NCI-H2081 (cell line): ENCODE measurements around the gene POLN.
"Not testable (repeated sequence)": the region's sequence is repeated elsewhere in the genome, so short reads cannot be mapped to it uniquely, and the experiment has no call there.

Experiments
- DNase-seq, 2 experiments: peaks; one replicate each; lab custom pipeline; 2025; lab: John Stamatoyannopoulos, UW

Gene POLN

DNA sequence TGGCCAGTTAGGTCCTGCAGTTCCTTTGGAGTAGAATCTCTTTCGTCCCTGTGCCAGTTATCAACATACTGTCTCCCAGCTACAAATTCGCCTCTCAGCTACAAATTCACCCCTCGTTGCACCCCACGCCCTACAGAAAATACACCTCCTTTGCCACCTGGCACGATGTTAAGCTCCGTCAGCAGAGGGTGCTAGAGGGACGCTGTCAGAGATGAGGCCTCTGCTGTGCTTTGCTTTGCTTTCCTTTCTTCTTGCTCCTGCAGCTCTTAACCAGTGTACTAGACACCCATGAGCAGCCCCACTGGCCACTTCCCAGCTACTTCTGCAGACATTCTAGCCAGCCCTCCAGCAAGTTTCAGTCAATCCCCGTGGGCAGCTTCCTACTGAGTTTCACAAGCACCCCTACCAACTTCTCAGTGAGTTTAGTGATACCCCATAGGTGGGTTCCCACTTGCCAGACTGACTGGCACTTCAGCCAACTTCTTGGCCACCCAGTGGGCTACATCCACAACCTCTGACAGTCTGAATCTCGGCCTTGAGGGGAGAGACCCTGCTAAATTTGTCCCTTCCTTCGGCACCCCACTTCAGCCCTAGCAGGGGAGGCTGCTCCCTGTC, 21.8 kb downstream of the POLN start:
- DNase-seq, result peak; percentile 74 to 75

DNA sequence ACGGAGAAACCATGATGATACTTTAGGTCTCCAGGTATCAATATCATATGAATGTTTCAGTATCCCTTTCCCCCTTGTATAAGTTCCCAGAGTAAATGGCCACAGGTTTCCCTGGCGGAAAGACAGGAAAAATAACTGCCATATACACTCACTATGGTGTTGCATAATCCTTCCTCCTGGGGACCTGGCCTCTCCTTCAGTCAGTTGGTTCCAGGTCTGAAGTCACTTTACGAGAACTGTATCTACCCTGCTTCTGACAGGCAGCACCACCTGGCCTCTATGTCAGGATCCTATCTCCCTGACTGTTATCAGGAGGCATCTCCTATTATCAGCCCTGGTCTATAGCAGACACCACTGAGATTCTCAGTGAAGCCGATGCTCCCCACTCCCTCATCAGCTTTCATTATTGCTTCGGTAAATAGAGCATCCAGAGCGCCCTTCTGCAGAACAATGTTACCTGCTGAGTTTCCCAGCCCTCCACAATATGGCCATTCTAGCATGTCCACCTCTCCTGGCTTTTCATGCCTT, 22.6 kb downstream of the POLN start:
- no peak for DNase-seq

DNA sequence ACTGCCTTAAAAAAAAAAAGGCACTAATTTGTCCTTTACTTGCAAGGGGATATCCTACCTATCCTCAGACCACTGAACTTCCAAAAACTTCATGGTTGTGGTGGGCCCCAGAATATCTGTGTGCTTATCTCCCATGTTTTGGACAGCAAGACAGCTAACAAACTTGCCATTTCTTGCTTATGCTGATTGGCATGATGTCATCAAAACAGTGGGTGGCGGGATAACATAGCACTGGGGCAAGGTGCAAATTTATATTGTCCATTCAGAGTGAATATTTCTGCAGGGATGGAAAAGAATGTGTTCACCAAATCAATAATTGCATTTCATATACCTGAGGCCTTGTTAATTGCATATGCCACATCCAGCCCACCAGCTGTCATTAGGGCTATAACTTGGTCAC, 23.5 kb downstream of the POLN start:
- DNase-seq, result no peak

DNA sequence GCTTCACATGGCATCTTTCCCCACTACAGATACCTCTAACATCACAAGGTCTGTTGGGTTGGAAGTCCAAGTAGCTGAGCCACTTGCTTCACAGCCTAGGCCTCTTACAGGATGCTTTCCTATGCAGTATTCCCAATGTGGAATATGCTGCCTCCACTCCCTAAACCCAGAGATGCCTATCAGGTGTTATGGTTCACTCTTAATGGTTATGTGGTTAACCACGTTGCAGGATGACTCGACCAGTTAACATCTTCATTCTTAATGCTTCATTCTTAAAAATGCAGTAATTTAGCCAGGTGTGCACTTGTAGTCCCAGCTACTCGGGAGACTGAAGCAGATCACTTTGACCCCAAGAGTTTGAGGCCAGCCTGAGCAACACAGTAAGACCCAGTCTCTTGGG, 24.2 kb downstream of the POLN start:
- DNase-seq, result no peak

DNA sequence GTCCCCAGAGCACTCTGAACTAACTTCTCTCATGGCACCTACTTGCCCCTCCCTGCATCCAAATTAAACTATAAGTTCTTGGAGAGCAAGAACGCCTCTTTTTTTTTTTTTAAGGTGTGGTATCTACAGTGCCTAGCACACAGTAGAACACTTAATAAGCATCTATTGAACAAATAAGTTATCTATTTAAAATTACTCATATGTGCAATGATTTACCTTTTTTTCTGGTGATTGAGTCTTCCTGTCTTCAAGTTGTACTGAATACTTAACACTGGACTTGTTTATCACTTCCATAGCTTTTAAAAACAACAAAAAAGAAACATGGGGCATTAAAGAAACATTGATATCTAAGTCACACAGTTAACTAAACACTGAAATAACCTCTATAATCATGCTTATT, 29.1 kb downstream of the POLN start:
- no peak for DNase-seq

DNA sequence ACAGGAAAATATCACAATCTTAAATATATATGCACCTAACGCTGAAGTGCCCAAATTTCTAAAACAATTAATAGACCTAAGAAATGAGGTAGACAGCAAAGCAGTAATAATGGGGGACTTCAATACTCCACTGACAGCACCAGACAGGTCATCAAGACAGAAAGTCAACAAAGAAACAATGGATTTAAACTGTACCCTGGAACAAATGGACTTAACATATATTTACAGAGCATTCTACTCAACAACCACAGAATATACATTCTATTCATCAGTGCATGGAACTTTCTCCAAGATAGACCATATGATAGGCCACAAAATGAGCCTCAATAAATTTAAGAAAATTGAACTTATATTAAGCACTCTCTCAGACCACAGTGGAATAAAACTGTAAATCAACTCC, 39.1 kb downstream of the POLN start:
- not testable (repeated sequence) for DNase-seq

DNA sequence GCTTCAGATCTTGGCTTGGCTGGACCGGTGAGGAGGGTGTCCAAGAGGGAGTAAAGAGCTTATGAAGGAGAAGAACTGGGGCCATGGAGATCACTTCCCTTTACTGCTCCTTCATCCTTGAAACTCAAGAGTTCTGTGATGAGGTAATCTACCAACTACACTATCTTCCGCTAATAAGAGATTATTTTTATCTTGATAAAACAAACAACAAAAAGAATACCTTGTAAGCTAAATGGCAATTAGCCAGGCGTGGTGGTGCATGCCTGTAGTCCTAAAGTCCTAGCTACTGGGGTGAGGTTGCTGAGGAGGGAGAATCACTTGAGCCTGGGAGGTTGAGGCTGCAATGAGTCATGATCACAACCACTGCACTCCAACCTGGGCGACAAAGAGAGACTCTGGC, 47.4 kb downstream of the POLN start:
- DNase-seq, result no peak

DNA sequence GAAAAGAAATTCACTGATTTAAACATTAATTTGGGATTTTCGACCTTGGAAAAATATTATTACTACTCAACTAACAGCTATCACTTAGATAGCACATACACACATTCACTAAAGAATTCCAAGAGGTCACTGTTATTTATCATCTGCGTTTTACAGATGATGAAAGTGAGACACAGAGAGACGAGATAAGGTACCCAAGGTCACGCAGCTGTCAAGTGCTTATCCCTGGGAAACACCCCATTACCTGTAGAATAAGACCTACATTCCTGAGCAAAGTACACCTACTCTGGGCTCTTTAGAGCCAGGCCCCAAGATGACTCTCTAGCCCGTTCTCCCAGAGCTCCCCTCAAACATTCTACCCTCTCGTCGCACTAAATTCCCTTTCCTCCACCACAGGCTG, 48.6 kb downstream of the POLN start:
- DNase-seq, result no peak

DNA sequence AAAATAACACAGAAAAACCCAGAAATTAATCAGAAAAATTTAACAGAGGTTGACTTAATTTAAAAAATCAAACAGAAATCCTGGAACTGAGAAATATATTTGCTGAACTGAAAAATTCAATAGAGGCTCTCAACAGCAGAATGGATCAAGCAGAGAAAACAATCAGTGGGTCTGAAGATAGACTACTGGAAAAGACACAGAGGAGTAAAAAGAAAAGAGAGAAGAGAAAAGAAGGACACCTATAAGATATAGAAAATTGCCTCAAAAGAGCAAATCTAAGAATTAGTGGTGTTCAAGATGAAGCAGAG, 55.1 kb downstream of the POLN start:
- DNase-seq, result no peak

DNA sequence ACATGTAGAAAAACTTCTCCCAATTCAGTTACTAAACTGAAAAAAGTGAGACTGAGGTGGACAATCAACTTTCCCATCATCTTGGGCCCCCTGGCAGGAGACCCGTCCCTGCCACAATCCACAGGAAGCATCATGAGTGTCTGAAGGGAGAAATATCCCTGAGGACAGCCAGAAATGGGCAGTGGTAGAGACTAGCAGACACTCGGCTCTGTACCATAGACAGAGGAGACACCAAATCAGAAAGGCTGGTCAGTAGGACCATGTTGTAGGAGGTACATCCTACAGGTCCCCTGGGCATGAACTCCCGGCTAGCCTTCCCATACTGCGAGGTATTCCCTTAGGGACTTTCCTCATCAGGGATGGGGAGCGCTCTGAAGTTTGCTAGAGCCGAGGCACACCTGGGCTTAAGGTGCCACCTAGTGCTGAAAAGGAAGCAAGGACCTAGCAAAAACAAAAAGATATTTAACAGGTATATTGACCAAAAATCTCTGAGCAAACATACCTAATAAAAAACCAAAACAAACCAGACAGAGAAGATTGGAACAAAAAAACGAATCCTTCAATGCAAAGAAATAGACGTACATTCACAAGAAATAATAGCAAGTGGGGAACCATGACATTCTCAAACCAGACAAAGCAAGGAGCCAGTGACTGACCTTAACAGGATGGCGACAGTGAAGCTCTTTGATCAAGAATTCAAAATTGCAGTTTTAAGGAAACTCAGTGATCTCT, 55.6 kb downstream of the POLN start:
- DNase-seq, result peak; percentile 38 to 62

DNA sequence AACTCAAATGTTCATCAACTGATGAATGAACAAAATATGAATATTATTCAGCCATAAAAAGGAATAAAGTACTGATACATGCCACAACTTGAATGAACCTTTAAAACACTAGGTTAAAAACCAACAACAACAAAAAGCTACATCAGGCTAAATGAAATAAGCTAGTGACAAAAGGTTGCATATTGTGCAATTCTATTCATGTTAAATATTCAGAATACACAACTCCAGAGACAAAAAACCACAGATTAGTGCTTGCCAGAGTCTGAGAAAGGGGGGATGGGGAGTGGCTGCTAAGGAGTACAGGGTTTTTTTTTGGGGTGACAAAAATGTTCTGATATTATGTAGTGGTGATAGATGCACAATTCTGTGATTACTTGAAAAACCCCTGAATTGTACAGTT, 58.5 kb downstream of the POLN start:
- no peak for DNase-seq

DNA sequence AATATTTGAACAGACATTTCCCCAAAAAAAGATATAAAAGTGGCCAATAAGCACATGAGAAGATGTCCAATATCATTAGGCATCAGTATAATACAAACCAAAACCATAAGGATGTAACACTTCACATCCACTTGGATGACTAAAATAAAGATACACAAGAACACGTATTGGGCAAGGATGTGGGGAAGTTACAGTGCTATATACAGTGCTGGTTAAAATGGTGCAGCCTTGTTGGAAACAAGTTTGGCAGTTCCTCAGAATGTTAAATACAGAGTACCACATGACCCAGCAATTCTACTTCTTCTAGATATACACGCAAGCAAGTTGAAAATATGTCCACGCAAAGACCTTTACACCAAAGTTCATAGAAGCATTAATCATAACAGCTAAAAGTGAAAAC, 58.9 kb downstream of the POLN start:
- DNase-seq, result no peak

DNA sequence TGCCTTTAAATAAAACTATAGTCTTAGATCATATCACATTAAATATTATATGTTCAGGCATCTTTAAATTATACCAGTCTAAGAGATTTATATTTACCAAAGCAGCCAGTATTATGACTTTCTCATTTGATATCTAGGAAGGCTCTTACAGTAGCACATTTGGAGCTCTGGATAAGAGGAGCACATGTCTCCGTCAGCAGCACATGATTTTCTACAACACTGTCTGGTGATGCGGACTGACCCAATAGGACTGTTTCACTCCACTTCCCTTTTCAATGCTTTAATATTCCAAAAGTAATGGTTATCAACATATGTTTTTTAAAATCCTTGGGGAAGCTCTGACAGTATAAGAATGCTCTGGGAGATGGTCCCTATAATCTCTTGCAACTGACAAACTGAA, 61.5 kb downstream of the POLN start:
- DNase-seq, result no peak

DNA sequence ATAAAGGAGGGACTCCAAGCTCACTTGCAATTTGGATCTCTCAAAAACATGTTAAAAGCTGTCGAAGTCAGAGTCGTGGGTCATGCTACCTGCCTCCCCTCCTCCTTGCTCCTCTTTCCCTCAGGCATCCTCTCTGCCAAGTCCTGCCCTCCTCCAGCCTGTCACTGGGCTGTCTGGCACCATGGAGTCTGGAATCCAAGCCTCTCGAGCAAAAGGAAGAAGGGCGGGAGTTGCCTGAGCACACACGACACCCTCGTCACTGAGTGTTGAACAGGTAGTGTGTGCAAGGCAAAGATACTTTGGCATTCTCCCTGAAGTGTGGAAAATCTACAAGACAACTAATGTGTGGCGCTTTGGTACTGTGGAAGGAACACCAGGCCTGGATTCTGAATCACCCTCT, 62.2 kb downstream of the POLN start:
- DNase-seq, result peak in 1 of 2 experiments; percentile 10

DNA sequence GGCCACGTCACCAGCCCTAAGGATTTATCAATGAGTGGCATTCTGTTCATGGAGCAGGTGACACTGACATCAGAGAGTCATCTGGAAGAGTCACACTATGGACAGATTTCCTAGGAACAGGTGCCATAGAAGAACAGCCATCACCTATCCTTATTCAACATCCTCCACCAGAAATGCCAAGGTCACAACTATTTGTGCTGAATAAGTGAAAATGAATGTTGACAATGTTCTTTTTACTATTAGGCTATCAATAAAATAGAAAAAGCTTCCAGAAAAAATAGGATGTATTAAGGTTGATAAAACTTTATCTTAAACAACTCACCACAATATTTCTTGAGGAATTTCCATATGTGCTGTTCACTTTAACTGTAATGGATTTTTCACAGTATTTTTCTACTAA, 62.9 kb downstream of the POLN start:
- DNase-seq, result no peak

DNA sequence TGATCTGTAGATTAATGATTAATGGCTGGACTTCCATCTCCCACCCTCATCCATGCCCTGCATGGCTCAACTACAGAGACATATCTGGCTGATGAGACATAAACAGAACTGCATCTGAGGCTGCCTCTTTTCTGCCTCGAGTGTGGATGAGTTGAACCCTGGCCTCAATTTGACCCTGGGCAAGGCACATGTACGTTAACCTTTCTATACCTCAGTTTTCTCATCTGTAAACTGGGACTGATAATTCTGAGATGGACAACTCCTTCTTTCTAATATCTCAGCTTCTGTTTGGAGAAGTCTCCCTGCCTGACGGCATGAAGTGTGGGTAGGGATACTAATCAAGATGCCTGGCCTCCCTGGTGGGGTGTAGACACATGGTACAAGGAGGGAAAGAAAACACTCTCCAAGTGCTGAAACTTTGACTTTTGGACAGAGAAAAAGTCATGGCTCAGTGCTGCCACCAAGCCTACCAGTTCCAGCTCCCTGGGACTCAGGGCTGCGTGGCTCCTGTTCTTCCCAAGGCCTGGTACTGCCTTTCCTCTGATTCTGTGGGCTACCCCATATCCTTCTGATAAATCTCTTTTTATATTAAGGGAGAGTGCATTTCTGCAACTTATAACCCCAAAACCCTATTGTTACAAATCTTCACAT, 64.4 kb downstream of the POLN start:
- DNase-seq, result no peak

DNA sequence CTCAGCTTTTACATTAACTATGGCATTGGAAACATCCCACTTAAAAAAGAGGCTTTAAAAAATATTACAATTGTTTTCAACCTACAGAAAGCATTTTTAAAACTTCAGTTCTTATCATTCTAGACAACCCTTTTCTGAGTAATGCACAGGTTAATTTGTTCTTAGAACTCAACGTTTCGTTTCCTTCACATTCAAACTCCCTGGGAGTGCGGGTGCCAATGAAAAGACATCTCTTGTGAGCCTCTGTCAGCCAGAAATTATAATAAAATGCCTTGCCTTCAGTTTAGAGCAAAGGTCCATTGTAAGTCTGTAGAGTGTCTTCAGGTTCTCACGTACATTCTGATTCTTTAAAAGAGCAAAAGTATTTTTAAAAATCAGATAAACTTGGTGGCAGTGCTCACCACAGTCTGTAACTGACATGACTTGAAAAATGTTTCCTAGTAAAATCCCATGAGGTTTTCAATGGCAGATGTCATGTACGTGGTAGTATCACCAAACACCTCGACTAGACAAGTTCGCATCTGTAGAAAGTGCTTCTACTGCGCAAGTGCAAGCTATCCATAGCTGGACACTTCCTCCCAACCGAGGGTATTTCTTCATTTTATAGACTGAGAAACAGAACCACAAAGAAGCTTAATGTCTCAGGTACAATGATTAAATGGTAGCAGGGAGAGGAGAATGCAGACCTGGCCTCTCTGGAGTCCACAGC, 65.8 kb downstream of the POLN start:
- no peak for DNase-seq

DNA sequence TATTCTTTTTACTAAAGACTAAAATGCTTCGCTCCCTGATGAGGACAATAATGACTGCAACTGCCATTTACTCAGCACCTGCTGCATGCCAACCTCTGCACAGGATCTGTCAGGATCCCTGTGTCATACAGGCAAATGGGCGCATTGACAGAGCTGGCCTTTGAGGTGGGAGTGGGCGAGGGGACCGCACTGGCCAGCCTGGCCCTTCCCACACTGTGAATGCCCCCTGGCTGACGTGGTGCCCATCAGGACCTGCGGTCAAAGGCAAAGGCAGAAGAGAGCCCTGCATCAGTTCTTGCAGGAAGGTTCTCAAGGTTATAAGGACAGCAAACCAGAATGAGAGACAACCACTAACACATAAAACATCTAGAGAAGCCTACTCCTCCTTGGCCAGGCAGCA, 67.9 kb downstream of the POLN start:
- no peak for DNase-seq

DNA sequence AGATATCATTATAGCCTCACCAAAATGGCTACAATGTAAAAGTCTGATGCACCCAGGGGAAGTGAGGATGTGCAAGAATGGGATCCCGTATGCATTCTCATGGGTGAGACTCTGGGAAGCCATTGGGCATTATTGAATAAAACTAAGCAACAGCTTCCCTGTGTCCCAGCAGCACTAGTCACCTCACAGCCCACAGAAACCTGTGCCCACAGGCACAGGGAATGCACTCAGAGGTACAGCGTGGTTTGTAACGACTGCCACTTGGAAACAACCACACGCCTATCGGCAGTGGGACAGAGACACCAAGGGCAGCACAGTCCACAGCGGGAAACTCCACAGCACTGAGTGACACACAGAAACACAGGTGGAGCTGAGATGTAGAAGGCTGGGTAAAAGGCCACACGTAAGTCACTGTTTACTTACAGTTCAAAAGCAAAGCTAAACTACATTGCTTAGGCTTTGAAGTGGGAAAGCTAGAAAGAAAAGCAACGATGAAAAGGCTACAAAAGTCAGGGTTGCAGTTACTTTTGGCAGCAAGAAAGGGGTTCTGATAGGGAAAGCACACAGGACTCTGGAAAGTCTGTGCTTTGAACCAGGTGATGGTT, 69.2 kb downstream of the POLN start:
- DNase-seq, result no peak

DNA sequence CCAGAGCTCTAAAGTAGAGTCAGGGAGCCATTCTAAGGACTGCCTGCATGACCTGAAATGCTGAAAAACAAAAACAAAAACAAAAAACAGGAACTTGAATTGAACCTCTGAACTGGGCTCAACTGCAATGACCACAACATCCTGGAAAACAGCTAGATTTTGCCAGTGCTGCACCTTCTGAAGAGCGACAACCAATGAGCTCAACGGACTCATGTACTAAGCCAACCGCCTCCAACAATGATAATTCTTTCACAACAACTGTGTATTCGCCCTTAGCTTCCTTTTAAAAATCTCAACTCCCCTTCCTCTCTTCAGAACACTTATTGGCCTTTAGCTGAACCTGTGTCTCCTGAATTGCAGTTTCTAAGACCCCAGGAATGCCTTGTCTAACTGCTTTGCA, 69.8 kb downstream of the POLN start:
- DNase-seq, result no peak

DNA sequence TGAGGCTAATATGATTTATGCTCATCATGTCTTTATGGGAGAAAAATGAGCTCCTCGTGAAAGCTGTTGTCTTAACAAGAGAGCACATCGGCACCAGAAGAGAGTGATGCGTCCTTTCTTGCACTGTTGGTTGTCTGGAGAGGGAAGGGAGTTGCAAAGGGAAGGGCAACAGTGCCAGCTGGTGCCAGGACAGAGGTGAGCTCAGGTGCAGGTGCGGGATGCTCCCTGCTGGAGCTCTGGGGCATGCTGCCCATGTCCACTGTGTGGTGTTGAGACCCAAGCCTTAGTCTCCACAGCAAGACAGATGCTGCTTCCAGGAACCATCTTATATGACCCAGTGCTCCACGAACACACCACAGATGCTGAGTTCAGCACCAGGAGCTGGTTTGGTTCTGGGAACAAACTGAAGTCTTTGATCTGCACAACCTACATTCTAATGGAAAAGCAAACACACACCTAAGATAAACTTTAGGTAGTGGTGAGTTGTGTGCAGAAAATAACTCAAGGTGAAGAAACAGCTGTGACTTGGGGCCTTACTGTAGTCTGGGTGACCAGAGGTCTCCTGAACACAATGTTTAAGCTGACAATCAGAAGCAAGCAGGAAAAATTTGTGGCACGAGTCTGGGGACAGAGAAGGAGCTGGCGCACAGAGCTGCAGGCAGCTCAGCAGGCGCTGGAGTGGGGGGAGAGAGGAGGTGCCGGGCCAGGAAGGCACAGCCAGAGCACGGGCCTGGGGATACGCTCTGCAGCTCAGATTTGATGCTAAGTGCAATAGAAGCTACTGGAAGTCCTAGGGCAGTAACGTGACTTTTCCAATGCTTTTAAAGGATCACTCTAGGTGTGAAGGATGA, 73.2 kb downstream of the POLN start:
- DNase-seq, result peak in 1 of 2 experiments; percentile 29
